Activated T-helper 17 cell treated with anti-CD3 and anti-CD28 coated beads, Interleukin-2, amount 50 U/mL, for 72 hours (primary cell): ENCODE measurements around the gene LDLRAD4. TPM values are rescaled to one million over a fixed set of nuclear protein-coding genes. Genes with fewer than 3 reads are reported as not detected.
A peak's percentile ranks its signal among the peaks of the same experiment; 100 is the strongest.

Experiments
- ATAC-seq: fragments of 150-1000 bp; cut with Tn5 transposase; replicated peaks from 2 replicates; pipeline ENCODE4 v1.10.0; 2021; ENCODE audit warnings: mild to moderate bottlenecking, moderate library complexity
- H3K27ac Mint-ChIP-seq: one replicate; pipeline ENCODE4 v1.8.0; 2022; ENCODE audit warnings: mixed read lengths
- H3K27me3 Mint-ChIP-seq: one replicate; pipeline ENCODE4 v1.8.0; 2022; ENCODE audit warnings: mixed read lengths
- H3K36me3 Mint-ChIP-seq: one replicate; pipeline ENCODE4 v1.8.0; 2022; ENCODE audit warnings: low read depth, mild to moderate bottlenecking, mixed read lengths
- H3K4me1 Mint-ChIP-seq: one replicate; pipeline ENCODE4 v1.8.0; 2022; ENCODE audit warnings: mixed read lengths
- H3K4me3 Mint-ChIP-seq: one replicate; pipeline ENCODE4 v1.8.0; 2022; ENCODE audit warnings: mild to moderate bottlenecking, mixed read lengths
- H3K9me3 Mint-ChIP-seq: one replicate; pipeline ENCODE4 v1.8.0; 2022; ENCODE audit warnings: mixed read lengths
- total RNA-seq, 2 donors: library from RNA; stranded (reverse); gene quantifications; one replicate each; pipeline ENCODE4 v1.2.3, GENCODE V29; 2022

Gene LDLRAD4
- total RNA-seq, 2 donors from 2014 or later, result 52.0 to 54.8 TPM

GRCh38 chr18:13612196-13612997, 393.8 kb downstream of the LDLRAD4 start:
- peak overlapping the region; percentile 79 for H3K4me3 Mint-ChIP-seq
- peak overlapping the region; percentile 55 for H3K27ac Mint-ChIP-seq
- H3K36me3 Mint-ChIP-seq, result no peaks in the 10 kb centered on the region
- H3K4me1 Mint-ChIP-seq, result peaks cover 76% of the 10 kb centered on the region
- H3K27me3 Mint-ChIP-seq, result no peaks in the 10 kb centered on the region
- H3K9me3 Mint-ChIP-seq, result no peaks in the 10 kb centered on the region
- peak; percentile 44 for ATAC-seq

- Mint-ChIP-seq H3K27ac (peak overlapping the region; percentile 55), H3K36me3 (no peaks in the 10 kb centered on the region), H3K4me3 (peak overlapping the region; percentile 79), H3K27me3 (no peaks in the 10 kb centered on the region), H3K4me1 (peaks cover 76% of the 10 kb centered on the region), H3K9me3 (no peaks in the 10 kb centered on the region)
- no peak for ATAC-seq
Observed at GRCh38 chr18:13613099-13613498, 394.5 kb downstream of the LDLRAD4 start.

GRCh38 chr18:13613591-13614501, 395.3 kb downstream of the LDLRAD4 start:
- H3K27me3 Mint-ChIP-seq, result no peaks in the 10 kb centered on the region
- no peak for ATAC-seq
- H3K9me3 Mint-ChIP-seq, result no peaks in the 10 kb centered on the region
- H3K27ac Mint-ChIP-seq, result peak overlapping the region; percentile 55
- H3K4me1 Mint-ChIP-seq, result peaks cover 72% of the 10 kb centered on the region
- no peaks in the 10 kb centered on the region for H3K36me3 Mint-ChIP-seq
- H3K4me3 Mint-ChIP-seq, result peak overlapping the region; percentile 79

- Mint-ChIP-seq H3K36me3 (no peaks in the 10 kb centered on the region), H3K4me3 (peak overlapping the region; percentile 79), H3K27me3 (no peaks in the 10 kb centered on the region), H3K4me1 (peaks cover 67% of the 10 kb centered on the region), H3K27ac (peak overlapping the region; percentile 55), H3K9me3 (no peaks in the 10 kb centered on the region)
- ATAC-seq, result peak; percentile 8
Observed at GRCh38 chr18:13614641-13615288, 396.2 kb downstream of the LDLRAD4 start.

GRCh38 chr18:13615432-13615861, 396.9 kb downstream of the LDLRAD4 start:
- Mint-ChIP-seq H3K4me3 (peak overlapping the region; percentile 79), H3K4me1 (peaks cover 67% of the 10 kb centered on the region), H3K9me3 (no peaks in the 10 kb centered on the region), H3K27me3 (no peaks in the 10 kb centered on the region), H3K27ac (peak overlapping the region; percentile 55), H3K36me3 (no peaks in the 10 kb centered on the region)
- peak; percentile 47 for ATAC-seq

GRCh38 chr18:13616041-13616440, 397.5 kb downstream of the LDLRAD4 start:
- Mint-ChIP-seq H3K4me1 (peaks cover 64% of the 10 kb centered on the region), H3K27ac (peak overlapping the region; percentile 55), H3K9me3 (no peaks in the 10 kb centered on the region), H3K27me3 (no peaks in the 10 kb centered on the region), H3K4me3 (peak overlapping the region; percentile 79), H3K36me3 (no peaks in the 10 kb centered on the region)
- no peak for ATAC-seq

GRCh38 chr18:13616525-13617035, 398.0 kb downstream of the LDLRAD4 start:
- Mint-ChIP-seq H3K27me3 (no peaks in the 10 kb centered on the region), H3K36me3 (no peaks in the 10 kb centered on the region), H3K4me3 (peak overlapping the region; percentile 79), H3K9me3 (no peaks in the 10 kb centered on the region), H3K27ac (peak overlapping the region; percentile 55), H3K4me1 (peaks cover 59% of the 10 kb centered on the region)
- ATAC-seq, result no peak

GRCh38 chr18:13617826-13618515, 399.4 kb downstream of the LDLRAD4 start:
- no peak for ATAC-seq
- Mint-ChIP-seq H3K4me3 (no peak overlapping the region), H3K9me3 (no peaks in the 10 kb centered on the region), H3K27me3 (no peaks in the 10 kb centered on the region), H3K27ac (peak overlapping the region; percentile 32), H3K36me3 (no peaks in the 10 kb centered on the region), H3K4me1 (peaks cover 48% of the 10 kb centered on the region)

GRCh38 chr18:13618760-13619438, 400.3 kb downstream of the LDLRAD4 start:
- Mint-ChIP-seq H3K36me3 (peaks cover 9% of the 10 kb centered on the region), H3K4me1 (peaks cover 38% of the 10 kb centered on the region), H3K27ac (no peak overlapping the region), H3K9me3 (no peaks in the 10 kb centered on the region), H3K4me3 (no peak overlapping the region), H3K27me3 (no peaks in the 10 kb centered on the region)
- ATAC-seq, result no peak

GRCh38 chr18:13619505-13620205, 401.1 kb downstream of the LDLRAD4 start:
- Mint-ChIP-seq H3K4me3 (no peak overlapping the region), H3K9me3 (no peaks in the 10 kb centered on the region), H3K27ac (no peak overlapping the region), H3K36me3 (peaks cover 9% of the 10 kb centered on the region), H3K27me3 (no peaks in the 10 kb centered on the region), H3K4me1 (peaks cover 32% of the 10 kb centered on the region)
- ATAC-seq, result no peak

GRCh38 chr18:13620206-13620672, 401.7 kb downstream of the LDLRAD4 start:
- Mint-ChIP-seq H3K27ac (no peak overlapping the region), H3K4me3 (no peak overlapping the region), H3K27me3 (no peaks in the 10 kb centered on the region), H3K36me3 (peaks cover 9% of the 10 kb centered on the region), H3K4me1 (peaks cover 26% of the 10 kb centered on the region), H3K9me3 (no peaks in the 10 kb centered on the region)
- ATAC-seq, result no peak

- no peak overlapping the region for H3K4me3 Mint-ChIP-seq
- no peak for ATAC-seq
- no peaks in the 10 kb centered on the region for H3K27me3 Mint-ChIP-seq
- no peak overlapping the region for H3K27ac Mint-ChIP-seq
- H3K9me3 Mint-ChIP-seq, result no peaks in the 10 kb centered on the region
- H3K4me1 Mint-ChIP-seq, result peaks cover 19% of the 10 kb centered on the region
- peaks cover 9% of the 10 kb centered on the region for H3K36me3 Mint-ChIP-seq
Observed at GRCh38 chr18:13620818-13621445, 402.4 kb downstream of the LDLRAD4 start.
